Measurements from ENCODE around the gene KCNMA1. TPM values are rescaled to one million over a fixed set of nuclear protein-coding genes. Genes with fewer than 3 reads are reported as not detected.

Gene KCNMA1
- total and polyA plus RNA-seq, 10 of the 15 experiments (the other 5 are each of a cell fraction or from before 2014, with no cell fraction given) = 8.5 to 77.0 (median 21.3) TPM

DNA sequence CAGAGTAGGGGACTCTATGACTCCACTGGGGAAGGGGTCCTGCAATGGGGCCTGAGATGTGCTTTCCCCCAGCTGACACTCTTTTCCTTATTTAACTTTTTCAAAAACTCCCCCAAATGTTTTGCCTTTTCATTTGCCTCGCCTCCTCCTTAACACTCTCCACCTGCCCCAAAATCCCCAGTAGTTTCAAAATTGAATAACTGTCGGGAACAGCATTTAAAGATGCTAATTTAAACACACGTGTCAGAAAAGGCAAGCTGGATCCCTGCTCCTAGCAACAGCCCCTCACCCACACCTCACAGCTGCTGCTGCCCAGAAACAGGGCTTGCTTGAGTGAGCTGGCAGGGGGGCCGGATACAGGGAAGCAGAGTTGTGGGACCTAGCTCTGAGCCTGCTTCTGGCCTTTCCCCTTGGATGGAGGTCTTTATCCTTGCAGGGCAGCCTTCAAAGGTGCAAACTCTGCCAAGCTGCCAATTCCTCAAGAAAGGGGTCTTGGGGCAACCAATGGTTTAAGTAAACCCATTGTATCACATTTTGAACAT lies 115.3 kb downstream of the KCNMA1 start (continued):
- TF ChIP-seq E2F8 (IDR thresholded peaks at IDR 0.05; ENCODE audit: low read depth, partially characterized antibody) = no peak
- no peak for TF ChIP-seq BCL11A (IDR thresholded peaks at IDR 0.05; ENCODE audit: low read depth, low read length)
- TF ChIP-seq SMAD5 (IDR thresholded peaks at IDR 0.05; ENCODE audit: low read depth) = no peak
- TF ChIP-seq, protein P1, sequence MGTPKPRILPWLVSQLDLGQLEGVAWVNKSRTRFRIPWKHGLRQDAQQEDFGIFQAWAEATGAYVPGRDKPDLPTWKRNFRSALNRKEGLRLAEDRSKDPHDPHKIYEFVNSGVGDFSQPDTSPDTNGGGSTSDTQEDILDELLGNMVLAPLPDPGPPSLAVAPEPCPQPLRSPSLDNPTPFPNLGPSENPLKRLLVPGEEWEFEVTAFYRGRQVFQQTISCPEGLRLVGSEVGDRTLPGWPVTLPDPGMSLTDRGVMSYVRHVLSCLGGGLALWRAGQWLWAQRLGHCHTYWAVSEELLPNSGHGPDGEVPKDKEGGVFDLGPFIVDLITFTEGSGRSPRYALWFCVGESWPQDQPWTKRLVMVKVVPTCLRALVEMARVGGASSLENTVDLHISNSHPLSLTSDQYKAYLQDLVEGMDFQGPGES (IDR thresholded peaks at IDR 0.05) = no peak
- TF ChIP-seq MXI1 (IDR thresholded peaks at IDR 0.05; ENCODE audit: low read depth, low read length) = no peak
- no peak for TF ChIP-seq TBL1XR1 (IDR thresholded peaks at IDR 0.05; ENCODE audit: low read depth, low read length)
- TF ChIP-seq YBX1 (IDR thresholded peaks at IDR 0.05) = no peak
- no peak for TF ChIP-seq SMARCA5 (IDR thresholded peaks at IDR 0.05)
- TF ChIP-seq FOXK2 (IDR thresholded peaks at IDR 0.05) = no peak
- TF ChIP-seq KAT2A (conservative IDR thresholded peaks at IDR 0.05; ENCODE audit: control insufficient read depth, low read depth, low read length) = no peak
- no peak for TF ChIP-seq BMI1 (IDR thresholded peaks at IDR 0.05; ENCODE audit: borderline replicate concordance)
- TF ChIP-seq ZNF384 (IDR thresholded peaks at IDR 0.05; ENCODE audit: borderline replicate concordance, low read depth, low read length) = no peak
- TF ChIP-seq, protein P2, sequence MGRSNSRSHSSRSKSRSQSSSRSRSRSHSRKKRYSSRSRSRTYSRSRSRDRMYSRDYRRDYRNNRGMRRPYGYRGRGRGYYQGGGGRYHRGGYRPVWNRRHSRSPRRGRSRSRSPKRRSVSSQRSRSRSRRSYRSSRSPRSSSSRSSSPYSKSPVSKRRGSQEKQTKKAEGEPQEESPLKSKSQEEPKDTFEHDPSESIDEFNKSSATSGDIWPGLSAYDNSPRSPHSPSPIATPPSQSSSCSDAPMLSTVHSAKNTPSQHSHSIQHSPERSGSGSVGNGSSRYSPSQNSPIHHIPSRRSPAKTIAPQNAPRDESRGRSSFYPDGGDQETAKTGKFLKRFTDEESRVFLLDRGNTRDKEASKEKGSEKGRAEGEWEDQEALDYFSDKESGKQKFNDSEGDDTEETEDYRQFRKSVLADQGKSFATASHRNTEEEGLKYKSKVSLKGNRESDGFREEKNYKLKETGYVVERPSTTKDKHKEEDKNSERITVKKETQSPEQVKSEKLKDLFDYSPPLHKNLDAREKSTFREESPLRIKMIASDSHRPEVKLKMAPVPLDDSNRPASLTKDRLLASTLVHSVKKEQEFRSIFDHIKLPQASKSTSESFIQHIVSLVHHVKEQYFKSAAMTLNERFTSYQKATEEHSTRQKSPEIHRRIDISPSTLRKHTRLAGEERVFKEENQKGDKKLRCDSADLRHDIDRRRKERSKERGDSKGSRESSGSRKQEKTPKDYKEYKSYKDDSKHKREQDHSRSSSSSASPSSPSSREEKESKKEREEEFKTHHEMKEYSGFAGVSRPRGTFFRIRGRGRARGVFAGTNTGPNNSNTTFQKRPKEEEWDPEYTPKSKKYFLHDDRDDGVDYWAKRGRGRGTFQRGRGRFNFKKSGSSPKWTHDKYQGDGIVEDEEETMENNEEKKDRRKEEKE (IDR thresholded peaks at IDR 0.05) = no peak
- TF ChIP-seq WRNIP1 (IDR thresholded peaks at IDR 0.05; ENCODE audit: borderline replicate concordance, low read depth, low read length) = no peak
- TF ChIP-seq EZH2 (IDR thresholded peaks at IDR 0.05; ENCODE audit: borderline replicate concordance, control insufficient read depth, low read depth, low read length) = no peak
- no peak for TF ChIP-seq CREB1 (IDR thresholded peaks at IDR 0.05; ENCODE audit: low read depth)
- TF ChIP-seq MEF2A (IDR thresholded peaks at IDR 0.05; ENCODE audit: insufficient read depth, low read depth, low read length) = no peak
- no peak for TF ChIP-seq NFYB (IDR thresholded peaks at IDR 0.05; ENCODE audit: insufficient read depth, low read depth, low read length)
- no peak; the same call in 1 of the 2 replicates for TF ChIP-seq FOXM1 (IDR thresholded peaks at IDR 0.05; ENCODE audit: low read depth, low read length)
- TF ChIP-seq, protein P3, sequence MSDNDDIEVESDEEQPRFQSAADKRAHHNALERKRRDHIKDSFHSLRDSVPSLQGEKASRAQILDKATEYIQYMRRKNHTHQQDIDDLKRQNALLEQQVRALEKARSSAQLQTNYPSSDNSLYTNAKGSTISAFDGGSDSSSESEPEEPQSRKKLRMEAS (IDR thresholded peaks at IDR 0.05; ENCODE audit: low read depth, low read length) = no peak
- TF ChIP-seq POLR2AphosphoS5 (IDR thresholded peaks at IDR 0.05; ENCODE audit: low read length) = no peak
- TF ChIP-seq NR2C1 (IDR thresholded peaks at IDR 0.05) = no peak
- 0 out of 2 replicates have a peak, but pooled peaks have one; percentile 24 for TF ChIP-seq CHD2 (IDR thresholded peaks at IDR 0.05; ENCODE audit: borderline replicate concordance, low read depth, low read length)
- TF ChIP-seq RBBP5 (conservative IDR thresholded peaks at IDR 0.05) = no peak
- TF ChIP-seq ZNF217 (IDR thresholded peaks at IDR 0.05) = no peak
- no peak for TF ChIP-seq POLR2AphosphoS2 (IDR thresholded peaks at IDR 0.05; ENCODE audit: low read depth, low read length)
- no peak for TF ChIP-seq ZZZ3 (IDR thresholded peaks at IDR 0.05; ENCODE audit: control insufficient read depth, insufficient read length, low read depth)
